IPS-20b (cell line): ENCODE data around the gene CLIC6.
"Not testable (repeated sequence)": the region's sequence is repeated elsewhere in the genome, so short reads cannot be mapped to it uniquely, and the experiment has no call there.

ENCODE experiments used
- H3K27ac ChIP-seq: one replicate; pipeline ENCODE4 v1.5.1; 2013; ENCODE audit warnings: low read length
- H3K27me3 ChIP-seq: 2 replicates; pipeline ENCODE4 v1.6.1; 2013; ENCODE audit warnings: mild to moderate bottlenecking, low read length, inconsistent platforms; ENCODE audit not compliant: insufficient read depth
- H3K36me3 ChIP-seq: 2 replicates; pipeline ENCODE4 v1.6.1; 2013; ENCODE audit warnings: low read depth, mild to moderate bottlenecking, inconsistent platforms, low read length, moderate library complexity; ENCODE audit not compliant: insufficient read depth
- H3K4me1 ChIP-seq: 2 replicates; pipeline ENCODE4 v1.6.1; 2013; ENCODE audit warnings: mild to moderate bottlenecking, control low read depth, inconsistent platforms, low read length, moderate library complexity; ENCODE audit not compliant: insufficient read depth
- H3K4me3 ChIP-seq: 2 replicates; pipeline ENCODE4 v1.5.1; 2013; ENCODE audit warnings: mild to moderate bottlenecking, low read length, inconsistent platforms
- H3K9ac ChIP-seq: 2 replicates; pipeline ENCODE4 v1.6.1; 2013; ENCODE audit warnings: low read depth, mild to moderate bottlenecking, inconsistent platforms, low read length, moderate library complexity
- H3K9me3 ChIP-seq: 2 replicates; pipeline ENCODE4 v1.6.1; 2013; ENCODE audit warnings: mild to moderate bottlenecking, low read depth, low read length, inconsistent platforms; ENCODE audit not compliant: insufficient read depth

CLIC6 gene

DNA sequence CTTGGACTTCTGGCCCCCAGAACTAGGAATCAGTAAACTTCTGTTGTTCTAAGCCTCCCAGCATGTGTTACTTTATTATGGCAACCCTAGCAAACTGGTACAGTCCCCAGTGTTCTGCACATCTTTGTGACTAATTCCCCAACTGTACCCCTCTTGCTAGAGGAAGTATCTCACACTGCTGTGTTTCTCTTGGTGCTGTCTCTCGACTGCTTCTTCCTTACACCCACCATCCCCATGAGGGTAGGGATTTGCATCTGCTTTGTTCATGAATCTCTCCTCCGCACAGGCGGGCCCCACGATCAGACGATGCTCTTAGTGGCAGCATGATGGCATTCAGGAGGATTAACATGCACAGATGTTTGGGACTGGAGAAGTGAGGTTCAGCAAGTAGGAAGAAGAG, 46.7 kb downstream of the CLIC6 start:
- Histone ChIP-seq H3K27me3 (no peaks in the 10 kb centered on the region), H3K4me3 (no peak overlapping the region), H3K4me1 (no peaks in the 10 kb centered on the region), H3K9ac (no peak overlapping the region), H3K27ac (no peak overlapping the region), H3K36me3 (no peaks in the 10 kb centered on the region), H3K9me3 (no peaks in the 10 kb centered on the region)

DNA sequence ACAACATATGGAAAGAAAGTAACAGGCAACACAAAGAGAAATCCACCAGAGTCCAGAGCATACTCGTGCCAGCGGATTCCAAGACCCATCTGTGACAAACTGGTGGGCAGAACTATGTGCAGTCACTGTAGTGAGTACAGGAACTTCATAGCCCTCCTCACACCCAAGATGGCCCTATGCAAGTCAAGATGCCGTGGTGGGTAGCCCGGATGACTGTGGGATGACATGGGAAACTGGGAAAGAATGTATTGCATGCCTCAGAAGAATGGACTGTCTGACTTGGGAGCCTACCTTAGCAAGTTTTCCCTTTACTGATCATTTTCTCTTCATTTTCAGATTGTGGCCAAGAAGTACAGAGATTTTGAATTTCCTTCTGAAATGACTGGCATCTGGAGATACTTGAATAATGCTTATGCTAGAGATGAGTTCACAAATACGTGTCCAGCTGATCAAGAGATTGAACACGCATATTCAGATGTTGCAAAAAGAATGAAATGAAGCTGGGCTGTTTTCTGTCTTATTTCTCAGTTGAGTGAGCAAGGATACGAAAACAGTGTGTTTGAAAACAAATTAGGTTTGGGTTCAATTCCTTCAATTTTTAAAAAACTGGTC, 47.3 kb downstream of the CLIC6 start:
- no peak overlapping the region for H3K4me3 ChIP-seq
- H3K9me3 ChIP-seq, result no peaks in the 10 kb centered on the region
- no peak overlapping the region for H3K27ac ChIP-seq
- H3K9ac ChIP-seq, result no peak overlapping the region
- no peaks in the 10 kb centered on the region for H3K4me1 ChIP-seq
- H3K27me3 ChIP-seq, result no peaks in the 10 kb centered on the region
- H3K36me3 ChIP-seq, result no peaks in the 10 kb centered on the region

DNA sequence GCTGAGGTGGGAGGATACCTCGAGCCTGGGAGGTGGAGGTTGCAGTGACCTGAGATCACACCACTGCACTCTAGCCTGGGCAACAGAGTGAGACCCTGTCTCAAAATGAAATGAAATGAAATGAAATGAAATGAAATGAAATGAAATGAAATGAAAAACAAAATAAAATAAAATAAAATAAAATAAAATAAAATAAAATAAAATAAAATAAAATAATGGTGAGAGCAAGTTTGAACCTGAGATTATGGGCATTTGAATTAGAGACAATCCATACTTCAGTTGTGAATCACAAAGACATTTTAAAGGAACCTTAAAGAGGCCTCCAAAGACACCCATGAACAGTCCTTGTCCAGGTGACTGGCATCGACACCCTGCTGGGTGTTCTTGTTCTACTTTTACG, 49.7 kb downstream of the CLIC6 start:
- H3K4me3 ChIP-seq, H3K9ac ChIP-seq, H3K9me3 ChIP-seq, H3K27me3 ChIP-seq, H3K36me3 ChIP-seq, H3K4me1 ChIP-seq, H3K27ac ChIP-seq: not testable (repeated sequence)

DNA sequence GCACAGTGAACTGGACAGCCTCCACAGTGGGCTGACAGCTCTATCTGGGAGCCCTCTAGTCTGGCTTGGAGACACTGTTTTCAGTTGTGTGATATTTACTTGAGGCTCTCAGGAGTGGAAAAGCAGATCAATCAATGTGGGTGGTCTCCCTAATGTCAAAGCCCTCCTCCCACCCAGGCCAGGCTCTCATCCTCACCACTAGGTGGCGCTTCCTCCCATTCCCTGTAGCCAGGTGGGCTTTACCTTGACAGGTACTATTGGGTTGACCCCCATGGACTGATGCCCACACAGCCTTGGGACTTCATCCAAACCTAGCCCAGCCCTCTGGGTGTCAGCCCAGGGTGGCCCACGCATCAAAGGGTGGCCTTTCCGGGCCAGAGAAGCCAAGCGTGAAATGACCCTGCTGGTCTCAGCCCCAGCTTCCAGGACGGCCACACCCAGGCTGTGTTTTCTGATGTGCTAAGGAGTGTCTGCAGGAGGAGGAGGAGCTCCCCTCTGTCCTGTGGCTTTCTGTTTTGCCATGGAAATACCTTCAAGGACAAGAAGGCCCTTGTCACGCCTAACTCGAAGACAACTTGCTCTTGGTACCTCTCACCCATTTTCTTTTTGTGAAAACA, 54.0 kb downstream of the CLIC6 start:
- Histone ChIP-seq H3K36me3 (no peaks in the 10 kb centered on the region), H3K4me3 (no peak overlapping the region), H3K9me3 (no peaks in the 10 kb centered on the region), H3K27ac (no peak overlapping the region), H3K9ac (no peak overlapping the region), H3K27me3 (no peaks in the 10 kb centered on the region; the same call in 1 of the 2 replicates), H3K4me1 (no peaks in the 10 kb centered on the region)

DNA sequence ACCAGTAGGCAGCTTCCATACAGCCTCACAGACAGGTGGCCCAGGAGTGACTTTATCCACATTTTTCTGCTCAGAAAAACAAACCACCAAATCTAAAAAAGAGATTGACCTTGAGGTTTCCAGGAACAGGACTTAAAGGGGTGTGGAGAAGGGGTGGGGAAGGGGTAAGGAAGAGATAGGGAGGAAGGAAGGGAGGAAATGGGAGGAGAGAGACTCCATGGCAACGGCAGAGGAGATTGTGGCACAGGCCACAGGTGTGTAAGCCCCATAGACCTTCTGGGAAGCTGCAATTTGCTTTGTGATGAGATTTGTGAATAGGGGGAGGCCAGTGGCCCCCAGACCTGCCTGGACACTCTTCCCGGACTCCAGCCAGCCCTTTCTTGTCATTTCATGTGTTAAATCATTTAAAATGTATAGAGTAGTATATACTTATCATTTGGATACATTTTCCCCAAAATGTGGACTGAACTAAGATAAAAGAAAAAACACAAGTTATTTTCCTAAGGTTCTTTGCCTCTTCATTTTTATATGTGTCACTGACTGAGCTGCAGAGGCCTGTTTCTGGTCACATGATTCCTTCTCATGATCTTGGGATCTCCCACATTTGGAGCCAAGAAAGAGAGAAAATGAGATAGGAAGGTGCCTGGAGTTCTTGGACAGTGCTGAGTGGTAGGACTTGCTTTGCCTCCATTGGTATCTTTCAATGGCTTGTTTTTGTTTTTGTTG, 55.5 kb downstream of the CLIC6 start:
- H3K4me1 ChIP-seq, result peaks cover 2% of the 10 kb centered on the region; the same call in 1 of the 2 replicates
- no peak overlapping the region for H3K27ac ChIP-seq
- H3K4me3 ChIP-seq, result no peak overlapping the region
- no peaks in the 10 kb centered on the region for H3K9me3 ChIP-seq
- no peaks in the 10 kb centered on the region for H3K36me3 ChIP-seq
- H3K9ac ChIP-seq, result no peak overlapping the region
- no peaks in the 10 kb centered on the region; the same call in 1 of the 2 replicates for H3K27me3 ChIP-seq

DNA sequence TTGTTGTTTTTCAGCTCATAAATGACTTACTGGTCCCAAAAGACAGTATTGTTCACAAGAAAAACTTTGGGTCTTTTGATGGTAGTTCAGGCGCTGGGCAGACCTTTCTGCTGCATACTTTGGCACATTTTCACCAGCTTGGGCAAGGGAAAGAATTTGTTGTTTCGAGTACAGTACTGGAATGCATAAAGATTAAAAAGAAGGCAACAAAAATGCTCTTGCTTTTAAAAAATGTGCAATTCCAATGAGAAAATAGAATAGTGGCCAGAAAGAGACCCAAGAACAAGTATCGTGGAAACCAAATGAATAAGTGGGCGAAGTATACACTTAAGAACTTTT, 56.0 kb downstream of the CLIC6 start:
- Histone ChIP-seq H3K27ac (no peak overlapping the region), H3K9ac (no peak overlapping the region), H3K27me3 (no peaks in the 10 kb centered on the region; the same call in 1 of the 2 replicates), H3K4me1 (peaks cover 2% of the 10 kb centered on the region; the same call in 1 of the 2 replicates), H3K4me3 (no peak overlapping the region), H3K9me3 (no peaks in the 10 kb centered on the region), H3K36me3 (no peaks in the 10 kb centered on the region)

DNA sequence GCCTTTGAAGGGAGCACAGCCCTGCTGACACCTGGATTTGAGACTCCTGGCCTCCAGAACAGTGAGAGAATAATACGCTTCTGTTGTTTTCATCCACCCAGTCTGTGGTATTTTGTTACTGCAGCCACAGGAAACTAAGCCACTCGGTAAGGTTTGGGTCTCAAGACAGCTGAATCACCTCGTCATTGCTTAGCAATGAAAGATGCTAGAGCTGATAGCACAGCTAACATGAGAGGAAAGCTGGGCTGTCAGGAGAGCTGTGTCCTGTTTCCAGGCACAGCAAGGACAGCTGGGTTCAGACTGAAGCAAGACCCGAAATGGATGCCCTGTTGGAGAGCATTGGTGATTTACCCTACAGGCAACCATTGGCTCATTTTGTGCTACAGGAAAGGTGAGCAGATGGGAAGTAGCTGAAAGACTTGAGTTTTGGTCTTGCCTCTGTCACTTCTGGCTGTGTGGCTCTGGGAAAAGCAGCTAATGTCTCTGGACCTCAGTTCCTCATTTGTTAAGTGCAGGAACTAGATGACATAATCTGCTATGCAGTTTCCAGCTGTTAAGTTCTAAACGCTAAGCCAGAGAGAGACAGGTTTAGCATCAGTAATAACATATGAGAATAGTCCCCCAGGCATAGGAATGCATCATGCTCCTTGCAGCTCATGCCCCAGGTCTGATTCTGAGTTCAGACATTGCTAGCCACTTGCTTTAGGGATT, 58.0 kb downstream of the CLIC6 start:
- no peak overlapping the region for H3K27ac ChIP-seq
- no peaks in the 10 kb centered on the region for H3K36me3 ChIP-seq
- H3K27me3 ChIP-seq, result no peaks in the 10 kb centered on the region; the same call in 1 of the 2 replicates
- H3K9me3 ChIP-seq, result no peaks in the 10 kb centered on the region
- H3K4me1 ChIP-seq, result peaks cover 2% of the 10 kb centered on the region; the same call in 1 of the 2 replicates
- no peak overlapping the region for H3K9ac ChIP-seq
- no peak overlapping the region for H3K4me3 ChIP-seq

DNA sequence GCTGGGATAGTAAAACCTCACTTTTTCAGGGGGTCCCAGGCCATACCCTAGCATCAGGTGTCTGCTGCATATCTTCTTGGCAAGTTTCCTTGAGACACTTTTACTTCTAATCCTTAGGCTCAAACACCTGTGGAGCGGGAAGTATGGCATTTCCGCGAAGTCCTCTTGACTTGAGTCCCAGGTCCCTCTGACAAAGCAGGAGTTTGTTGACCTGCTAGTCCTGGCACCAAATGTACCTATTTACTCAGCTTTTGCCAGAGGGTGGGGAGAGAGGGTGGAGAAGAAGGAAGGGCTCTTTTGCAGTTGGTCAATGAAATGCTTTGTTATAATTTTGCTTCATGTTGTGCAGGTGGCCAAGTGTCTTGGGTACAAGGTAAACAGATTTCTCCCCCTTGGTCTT, 59.7 kb downstream of the CLIC6 start:
- Histone ChIP-seq H3K9ac (no peak overlapping the region), H3K9me3 (no peaks in the 10 kb centered on the region), H3K27ac (no peak overlapping the region), H3K27me3 (no peaks in the 10 kb centered on the region; the same call in 1 of the 2 replicates), H3K36me3 (no peaks in the 10 kb centered on the region), H3K4me3 (no peak overlapping the region), H3K4me1 (peaks cover 2% of the 10 kb centered on the region; the same call in 1 of the 2 replicates)

DNA sequence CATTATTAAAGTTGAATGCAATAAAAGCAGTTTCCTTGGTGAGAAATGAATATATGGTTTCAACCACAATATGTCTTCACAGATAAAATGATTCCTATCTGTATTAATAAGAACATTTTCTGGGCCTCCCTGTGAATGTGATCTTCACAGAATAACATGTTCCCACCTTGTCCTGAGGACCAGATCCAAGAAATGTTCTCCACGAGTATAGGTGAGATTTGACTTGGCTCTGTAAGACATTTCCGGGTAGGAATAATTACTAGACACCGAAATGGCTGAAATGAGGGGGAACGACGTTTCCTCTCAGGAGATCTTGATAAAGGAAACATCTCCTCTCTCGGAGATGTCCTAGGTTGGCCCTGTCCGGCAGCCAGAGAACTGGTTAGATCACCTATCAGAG, 61.4 kb downstream of the CLIC6 start:
- H3K9me3 ChIP-seq, result no peaks in the 10 kb centered on the region
- H3K4me3 ChIP-seq, result no peak overlapping the region
- H3K27ac ChIP-seq, result no peak overlapping the region
- no peaks in the 10 kb centered on the region; the same call in 1 of the 2 replicates for H3K27me3 ChIP-seq
- H3K4me1 ChIP-seq, result peaks cover 2% of the 10 kb centered on the region; the same call in 1 of the 2 replicates
- H3K36me3 ChIP-seq, result no peaks in the 10 kb centered on the region
- H3K9ac ChIP-seq, result no peak overlapping the region

DNA sequence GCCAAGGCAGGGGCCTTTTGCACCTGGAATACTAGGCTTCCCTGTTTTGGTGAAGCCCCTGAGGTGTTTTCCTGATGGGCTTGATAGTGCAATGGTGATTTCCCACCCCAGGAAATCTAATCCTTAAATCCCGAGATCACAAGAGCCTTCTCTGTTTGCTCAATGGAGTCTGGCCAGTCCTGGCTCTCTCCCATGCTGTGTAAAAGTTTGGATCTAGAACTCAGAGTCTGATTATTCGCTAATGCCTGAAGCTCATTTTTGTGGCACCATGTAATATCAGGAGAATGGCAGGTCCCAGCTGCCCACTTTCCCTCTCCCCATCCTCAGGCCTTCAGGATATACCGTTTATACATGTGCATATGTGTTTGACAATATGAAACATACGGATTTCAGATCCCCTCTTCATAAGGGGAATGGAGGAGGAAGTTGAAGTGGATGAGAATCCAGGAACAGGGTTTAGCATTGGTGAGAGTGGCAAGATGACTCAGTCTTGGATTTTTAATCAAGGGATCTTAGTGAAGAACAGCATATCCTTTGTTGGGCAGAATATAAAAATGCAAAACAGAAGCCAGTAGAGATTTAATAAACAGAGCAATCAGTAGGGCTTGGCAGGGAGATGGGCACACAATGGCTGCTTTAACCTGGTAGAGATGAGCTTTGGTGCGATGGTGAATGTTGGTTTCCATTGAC, 62.1 kb downstream of the CLIC6 start:
- no peaks in the 10 kb centered on the region for H3K36me3 ChIP-seq
- H3K9ac ChIP-seq, result no peak overlapping the region
- H3K9me3 ChIP-seq, result no peaks in the 10 kb centered on the region
- H3K4me1 ChIP-seq, result peaks cover 2% of the 10 kb centered on the region; the same call in 1 of the 2 replicates
- H3K27ac ChIP-seq, result no peak overlapping the region
- H3K4me3 ChIP-seq, result no peak overlapping the region
- H3K27me3 ChIP-seq, result no peaks in the 10 kb centered on the region; the same call in 1 of the 2 replicates

DNA sequence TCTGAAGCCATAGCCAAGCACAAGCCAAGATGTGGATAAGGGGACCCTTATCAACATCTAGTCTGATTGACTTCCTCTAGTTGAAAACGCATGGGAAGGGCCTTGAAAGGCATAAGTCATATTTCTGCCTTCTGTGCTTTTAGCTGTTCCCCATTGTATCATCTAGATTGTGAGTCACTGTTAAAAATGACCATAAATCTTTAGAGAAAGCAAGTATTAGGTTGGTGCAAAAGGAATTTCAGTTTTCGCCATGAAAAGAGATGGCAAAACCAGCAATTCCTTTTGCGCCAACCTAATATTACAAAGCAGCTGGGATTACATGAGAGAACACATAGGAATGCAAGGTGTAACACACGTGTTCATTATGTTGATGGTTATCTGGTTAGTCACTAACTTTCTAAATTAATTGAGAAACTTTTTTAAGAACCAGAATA, 63.6 kb downstream of the CLIC6 start:
- Histone ChIP-seq H3K4me1 (peaks cover 2% of the 10 kb centered on the region; the same call in 1 of the 2 replicates), H3K4me3 (no peak overlapping the region), H3K36me3 (no peaks in the 10 kb centered on the region), H3K27ac (no peak overlapping the region), H3K27me3 (no peaks in the 10 kb centered on the region), H3K9ac (no peak overlapping the region), H3K9me3 (no peaks in the 10 kb centered on the region)
